Dendritic cell treated with granulocyte-macrophage colony-stimulating factor and Interleukin-4, amounts not matched to agents 40 ng/mL and 50 ng/mL, for 4 days (primary cell): ENCODE results near the gene PPAN.
A peak's percentile ranks its signal among the peaks of the same experiment; 100 is the strongest.

Source experiments
- H3K27ac Mint-ChIP-seq: one replicate; pipeline ENCODE4 v1.8.0; 2022; ENCODE audit warnings: mild to moderate bottlenecking, mixed read lengths
- H3K27me3 Mint-ChIP-seq: one replicate; pipeline ENCODE4 v1.8.0; 2022; ENCODE audit warnings: mild to moderate bottlenecking, mixed read lengths
- H3K36me3 Mint-ChIP-seq: one replicate; pipeline ENCODE4 v1.8.0; 2022; ENCODE audit warnings: low read depth, mixed read lengths
- H3K4me1 Mint-ChIP-seq: one replicate; pipeline ENCODE4 v1.8.0; 2022; ENCODE audit warnings: low read depth, mixed read lengths
- H3K4me3 Mint-ChIP-seq: one replicate; pipeline ENCODE4 v1.8.0; 2022; ENCODE audit warnings: mild to moderate bottlenecking, moderate library complexity, mixed read lengths
- H3K9me3 Mint-ChIP-seq: one replicate; pipeline ENCODE4 v1.8.0; 2022; ENCODE audit warnings: mixed read lengths
- intact Hi-C: fragments of 100-400 bp; cut with micrococcal nuclease; formaldehyde crosslinking; loops from one replicate; pipeline ENCODE4 v1.15.0; 2022

PPAN gene

DNA sequence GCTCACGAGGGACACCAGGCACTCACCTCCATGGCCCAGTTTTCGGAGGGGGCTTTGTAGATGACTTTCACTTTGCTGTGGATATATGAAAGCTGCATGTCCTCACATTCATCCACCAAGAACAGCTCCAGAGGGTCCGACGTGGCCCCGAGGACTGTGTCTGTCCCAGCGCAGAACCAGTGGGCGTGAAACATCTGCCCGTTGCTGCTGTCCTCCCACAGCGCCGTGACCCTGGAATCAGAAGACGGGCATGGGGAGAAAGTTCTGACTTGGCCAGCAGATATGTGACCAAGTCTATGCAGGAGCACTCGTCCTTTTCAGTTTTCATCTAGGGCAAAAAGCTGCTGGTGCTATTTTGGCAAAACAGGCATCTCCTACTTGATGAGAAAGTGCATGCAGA, 43.3 kb downstream of the PPAN start:
- H3K4me3 Mint-ChIP-seq: no peak overlapping the region
- H3K9me3 Mint-ChIP-seq: no peaks in the 10 kb centered on the region
- intact Hi-C loops: no loop called here
- peaks cover 25% of the 10 kb centered on the region for H3K4me1 Mint-ChIP-seq
- no peaks in the 10 kb centered on the region for H3K27me3 Mint-ChIP-seq
- peaks cover 100% of the 10 kb centered on the region for H3K36me3 Mint-ChIP-seq
- H3K27ac Mint-ChIP-seq: no peak overlapping the region

GRCh38 chr19:10151521-10151920, 45.4 kb downstream of the PPAN start:
- Mint-ChIP-seq H3K27me3 (no peaks in the 10 kb centered on the region), H3K9me3 (no peaks in the 10 kb centered on the region), H3K4me1 (peaks cover 6% of the 10 kb centered on the region), H3K27ac (peak overlapping the region; percentile 52), H3K36me3 (peaks cover 100% of the 10 kb centered on the region), H3K4me3 (no peak overlapping the region)
- intact Hi-C loops: no loop called here

- H3K4me1 Mint-ChIP-seq: peaks cover 6% of the 10 kb centered on the region
- intact Hi-C loops: no loop called here
- peaks cover 100% of the 10 kb centered on the region for H3K36me3 Mint-ChIP-seq
- no peaks in the 10 kb centered on the region for H3K27me3 Mint-ChIP-seq
- peak overlapping the region; percentile 52 for H3K27ac Mint-ChIP-seq
- H3K9me3 Mint-ChIP-seq: no peaks in the 10 kb centered on the region
- no peak overlapping the region for H3K4me3 Mint-ChIP-seq
Observed at GRCh38 chr19:10152100-10152499, 45.9 kb downstream of the PPAN start.

DNA sequence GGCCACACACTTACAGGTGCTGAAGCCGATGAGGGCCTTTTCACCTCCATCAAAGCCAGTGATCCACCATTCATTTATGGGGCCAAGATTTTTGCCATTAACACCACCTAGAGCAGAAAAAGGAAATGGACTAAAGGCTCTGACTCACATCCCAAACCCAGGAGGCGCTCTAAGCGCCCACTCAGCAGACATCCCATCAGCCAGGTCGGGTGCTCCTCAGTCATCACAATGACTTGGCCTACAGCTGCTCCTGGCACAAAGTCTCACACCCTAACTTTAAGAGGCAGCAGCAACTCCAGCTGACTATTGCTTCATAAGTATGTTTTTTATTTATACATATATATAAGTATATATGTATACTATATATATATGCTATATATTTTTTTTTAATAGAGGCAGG, 49.7 kb downstream of the PPAN start:
- intact Hi-C loops: no loop called here
- peak overlapping the region; percentile 60 for H3K27ac Mint-ChIP-seq
- no peaks in the 10 kb centered on the region for H3K9me3 Mint-ChIP-seq
- H3K27me3 Mint-ChIP-seq: no peaks in the 10 kb centered on the region
- H3K36me3 Mint-ChIP-seq: peaks cover 100% of the 10 kb centered on the region
- H3K4me3 Mint-ChIP-seq: no peak overlapping the region
- H3K4me1 Mint-ChIP-seq: no peaks in the 10 kb centered on the region

DNA sequence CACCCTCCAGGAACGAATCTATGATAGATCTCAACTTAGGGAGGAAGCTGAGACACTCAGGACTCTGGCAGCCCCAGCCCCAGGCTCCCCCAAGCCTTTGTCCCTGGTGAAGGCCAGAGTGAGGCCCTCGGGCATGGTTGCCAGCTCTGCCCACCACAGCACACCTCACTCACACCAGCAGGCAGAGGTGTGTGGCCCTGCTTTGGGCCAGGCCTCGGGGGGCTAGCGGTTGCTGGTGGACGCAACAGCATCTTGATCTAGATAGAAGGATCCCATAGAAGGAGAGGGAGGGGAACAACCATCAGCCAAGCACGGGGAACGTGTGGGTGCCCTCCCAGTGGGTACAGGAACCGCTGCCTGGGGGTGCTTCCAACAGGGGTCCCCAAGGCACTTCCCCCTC, 51.9 kb downstream of the PPAN start:
- intact Hi-C loops: no loop called here
- H3K27ac Mint-ChIP-seq: peak overlapping the region; percentile 70
- H3K36me3 Mint-ChIP-seq: peaks cover 100% of the 10 kb centered on the region
- no peaks in the 10 kb centered on the region for H3K9me3 Mint-ChIP-seq
- H3K4me1 Mint-ChIP-seq: no peaks in the 10 kb centered on the region
- H3K27me3 Mint-ChIP-seq: no peaks in the 10 kb centered on the region
- H3K4me3 Mint-ChIP-seq: no peak overlapping the region

DNA sequence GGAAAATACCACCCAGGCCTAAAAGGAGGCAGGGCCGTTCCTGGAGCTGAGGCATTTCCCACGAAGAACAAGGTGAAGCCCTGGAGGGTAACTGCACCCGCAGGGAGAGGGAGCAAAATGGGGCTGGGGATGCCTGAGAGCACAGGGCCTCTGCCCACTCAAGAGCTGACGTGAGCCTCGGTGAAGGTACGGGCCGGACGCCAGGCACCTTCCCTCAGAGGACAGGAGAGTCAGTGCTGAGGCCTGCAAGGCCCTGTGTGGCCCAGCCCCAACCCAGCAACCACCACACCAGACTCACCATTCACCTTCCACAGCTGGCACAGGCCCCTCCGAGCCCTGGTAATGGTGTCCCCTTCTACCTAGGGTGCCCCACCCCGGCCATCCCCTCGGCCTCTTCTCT, 52.3 kb downstream of the PPAN start:
- peaks cover 100% of the 10 kb centered on the region for H3K36me3 Mint-ChIP-seq

DNA sequence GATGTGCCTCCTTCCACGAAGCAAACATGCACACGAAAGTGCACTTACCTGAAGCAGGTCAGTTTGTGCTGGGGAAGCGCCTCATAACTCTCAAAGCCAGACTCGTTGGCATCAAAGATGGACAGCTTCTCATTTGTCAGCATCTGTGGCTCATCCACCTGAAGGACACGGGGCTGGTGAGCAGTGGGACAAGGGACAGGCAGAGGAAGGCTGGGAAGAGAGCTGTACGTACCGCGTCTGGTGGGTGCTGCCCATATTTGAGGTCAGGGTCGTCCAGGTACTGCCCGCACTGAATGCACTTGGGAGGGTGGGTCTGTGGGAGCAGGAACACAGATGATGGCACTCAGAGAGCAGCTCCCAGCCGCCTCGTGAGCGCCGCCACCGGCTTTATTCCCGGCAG, 53.4 kb downstream of the PPAN start:
- peaks cover 100% of the 10 kb centered on the region for H3K36me3 Mint-ChIP-seq
- H3K4me1 Mint-ChIP-seq: no peaks in the 10 kb centered on the region
- intact Hi-C loops: no loop called here
- no peaks in the 10 kb centered on the region for H3K9me3 Mint-ChIP-seq
- H3K4me3 Mint-ChIP-seq: no peak overlapping the region
- H3K27me3 Mint-ChIP-seq: no peaks in the 10 kb centered on the region
- no peak overlapping the region for H3K27ac Mint-ChIP-seq

More for the DNA sequence above, 52.3 kb downstream of the PPAN start:
- Mint-ChIP-seq H3K27me3 (no peaks in the 10 kb centered on the region), H3K4me3 (no peak overlapping the region), H3K4me1 (no peaks in the 10 kb centered on the region), H3K27ac (peak overlapping the region; percentile 70), H3K9me3 (no peaks in the 10 kb centered on the region)
- intact Hi-C loops: no loop called here
